ENCODE results near the gene MED27.

MED27 gene
- total RNA-seq: 14.7 to 35.5 (median 23.5) reads per million in 9 experiments

GRCh38 chr9:132079391-132080091 is at the start of gene MED27:
MED27 (minus strand) TSS chr9:132079867; CDS start chr9:132079844, 23 bp downstream.
- Mint-ChIP-seq H3K27me3 (peaks cover 1 to 3% of the 10 kb centered on the region in 2 donors), H3K36me3 (ENCODE audit: insufficient read depth) (peaks cover 36% of the 10 kb centered on the region), H3K4me3 (peak within 1 kb of the TSS; percentile 88 to 97), H3K9me3 (no peaks in the 10 kb centered on the region), H3K4me1 (ENCODE audit: low read depth in 2 of 2) (peaks cover 27 to 42% of the 10 kb centered on the region in 2 donors), H3K27ac (peak within 1 kb of the TSS; percentile 93 to 94)
- peak; percentile 98 for ATAC-seq (replicated peaks)
- peak; percentile 92 to 96 (median 93) for DNase-seq

GRCh38 chr9:132127888-132128534 is 48.3 kb upstream of the MED27 start:
- H3K9me3 Mint-ChIP-seq: no peaks in the 10 kb centered on the region
- peaks cover 76 to 83% of the 10 kb centered on the region in 2 donors for H3K27me3 Mint-ChIP-seq
- ATAC-seq (replicated peaks): no peak
- no peak for DNase-seq
- H3K36me3 Mint-ChIP-seq (ENCODE audit: insufficient read depth): no peaks in the 10 kb centered on the region
- no peak overlapping the region for H3K27ac Mint-ChIP-seq
- H3K4me1 Mint-ChIP-seq (ENCODE audit: low read depth in 2 of 2): peaks cover 8 to 14% of the 10 kb centered on the region in 2 donors
- H3K4me3 Mint-ChIP-seq: no peak overlapping the region

- Mint-ChIP-seq H3K4me1 (ENCODE audit: low read depth in 2 of 2) (peaks cover 8 to 14% of the 10 kb centered on the region in 2 donors), H3K36me3 (ENCODE audit: insufficient read depth) (no peaks in the 10 kb centered on the region), H3K27me3 (peaks cover 63 to 74% of the 10 kb centered on the region in 2 donors), H3K27ac (peak overlapping the region in 1 of 2 donors; percentile 29), H3K9me3 (no peaks in the 10 kb centered on the region), H3K4me3 (peak overlapping the region; percentile 69 to 71)
- ATAC-seq (replicated peaks) (no peak), DNase-seq (no peak)
Measured at GRCh38 chr9:132126680-132127236, 47.1 kb upstream of the MED27 start.

GRCh38 chr9:132125944-132126679 is 46.4 kb upstream of the MED27 start:
- DNase-seq: no peak
- peaks cover 63 to 74% of the 10 kb centered on the region in 2 donors for H3K27me3 Mint-ChIP-seq

GRCh38 chr9:132125361-132125760 is 45.7 kb upstream of the MED27 start:
- Mint-ChIP-seq H3K4me1 (ENCODE audit: low read depth in 2 of 2) (peaks cover 8 to 14% of the 10 kb centered on the region in 2 donors), H3K4me3 (no peak overlapping the region), H3K27ac (no peak overlapping the region), H3K9me3 (no peaks in the 10 kb centered on the region), H3K36me3 (ENCODE audit: insufficient read depth) (no peaks in the 10 kb centered on the region), H3K27me3 (peaks cover 63 to 74% of the 10 kb centered on the region in 2 donors)
- DNase-seq (no peak), ATAC-seq (replicated peaks) (no peak)

More at GRCh38 chr9:132125944-132126679, 46.4 kb upstream of the MED27 start:
- no peaks in the 10 kb centered on the region for H3K36me3 Mint-ChIP-seq (ENCODE audit: insufficient read depth)
- peaks cover 8 to 14% of the 10 kb centered on the region in 2 donors for H3K4me1 Mint-ChIP-seq (ENCODE audit: low read depth in 2 of 2)
- H3K4me3 Mint-ChIP-seq: peak overlapping the region; percentile 69 to 71
- H3K27ac Mint-ChIP-seq: peak overlapping the region; percentile 16 to 29
- peak; percentile 54 for ATAC-seq (replicated peaks)
- no peaks in the 10 kb centered on the region for H3K9me3 Mint-ChIP-seq

- H3K36me3 Mint-ChIP-seq (ENCODE audit: insufficient read depth): no peaks in the 10 kb centered on the region
- no peaks in the 10 kb centered on the region for H3K9me3 Mint-ChIP-seq
- peaks cover 8 to 14% of the 10 kb centered on the region in 2 donors for H3K4me1 Mint-ChIP-seq (ENCODE audit: low read depth in 2 of 2)
- DNase-seq (no peak), ATAC-seq (replicated peaks) (no peak)
- H3K27me3 Mint-ChIP-seq: peaks cover 60 to 70% of the 10 kb centered on the region in 2 donors
- no peak overlapping the region for H3K4me3 Mint-ChIP-seq
- no peak overlapping the region for H3K27ac Mint-ChIP-seq
Measured at GRCh38 chr9:132124800-132125199, 45.1 kb upstream of the MED27 start.

GRCh38 chr9:132121021-132121420 is 41.4 kb upstream of the MED27 start:
- H3K4me3 Mint-ChIP-seq: no peak overlapping the region
- peaks cover 3 to 4% of the 10 kb centered on the region in 2 donors for H3K4me1 Mint-ChIP-seq (ENCODE audit: low read depth in 2 of 2)
- H3K27me3 Mint-ChIP-seq: peaks cover 59% of the 10 kb centered on the region in 2 donors
- H3K9me3 Mint-ChIP-seq: no peaks in the 10 kb centered on the region
- H3K36me3 Mint-ChIP-seq (ENCODE audit: insufficient read depth): no peaks in the 10 kb centered on the region
- ATAC-seq (replicated peaks) (no peak), DNase-seq (no peak)
- no peak overlapping the region for H3K27ac Mint-ChIP-seq

- Mint-ChIP-seq H3K27me3 (peaks cover 57 to 68% of the 10 kb centered on the region in 2 donors), H3K27ac (no peak overlapping the region)
- ATAC-seq (replicated peaks): no peak
Measured at GRCh38 chr9:132117694-132118093, 38.0 kb upstream of the MED27 start.

GRCh38 chr9:132116583-132116982 is 36.9 kb upstream of the MED27 start:
- DNase-seq (no peak), ATAC-seq (replicated peaks) (no peak)
- peaks cover 0 to 7% of the 10 kb centered on the region in 2 donors for H3K9me3 Mint-ChIP-seq
- peaks cover 66 to 74% of the 10 kb centered on the region in 2 donors for H3K27me3 Mint-ChIP-seq
- no peak overlapping the region for H3K27ac Mint-ChIP-seq
- H3K36me3 Mint-ChIP-seq (ENCODE audit: insufficient read depth): peaks cover 3% of the 10 kb centered on the region
- H3K4me3 Mint-ChIP-seq: no peak overlapping the region
- H3K4me1 Mint-ChIP-seq (ENCODE audit: low read depth in 2 of 2): no peaks in the 10 kb centered on the region

More at GRCh38 chr9:132117694-132118093, 38.0 kb upstream of the MED27 start:
- H3K4me3 Mint-ChIP-seq: no peak overlapping the region
- no peak for DNase-seq
- peaks cover 3% of the 10 kb centered on the region for H3K36me3 Mint-ChIP-seq (ENCODE audit: insufficient read depth)
- peaks cover 0 to 7% of the 10 kb centered on the region in 2 donors for H3K9me3 Mint-ChIP-seq
- H3K4me1 Mint-ChIP-seq (ENCODE audit: low read depth in 2 of 2): no peaks in the 10 kb centered on the region

- Mint-ChIP-seq H3K9me3 (peaks cover 0 to 7% of the 10 kb centered on the region in 2 donors), H3K27ac (no peak overlapping the region), H3K4me3 (no peak overlapping the region), H3K36me3 (ENCODE audit: insufficient read depth) (peaks cover 3% of the 10 kb centered on the region), H3K4me1 (ENCODE audit: low read depth in 2 of 2) (no peaks in the 10 kb centered on the region), H3K27me3 (peaks cover 71 to 80% of the 10 kb centered on the region in 2 donors)
- peak; percentile 40 for ATAC-seq (replicated peaks)
- DNase-seq: peak in 2 of 3 experiments; percentile 19 to 21
Measured at GRCh38 chr9:132114102-132114707, 34.5 kb upstream of the MED27 start.

GRCh38 chr9:132109291-132109690 is 29.6 kb upstream of the MED27 start:
- Mint-ChIP-seq H3K27me3 (peaks cover 50 to 79% of the 10 kb centered on the region in 2 donors), H3K4me1 (ENCODE audit: low read depth in 2 of 2) (no peaks in the 10 kb centered on the region), H3K4me3 (no peak overlapping the region), H3K36me3 (ENCODE audit: insufficient read depth) (peaks cover 3% of the 10 kb centered on the region), H3K27ac (no peak overlapping the region), H3K9me3 (peaks cover 0 to 5% of the 10 kb centered on the region in 2 donors)
- DNase-seq: no peak
- ATAC-seq (replicated peaks): no peak

- ATAC-seq (replicated peaks) (no peak), DNase-seq (no peak)
- Mint-ChIP-seq H3K4me1 (ENCODE audit: low read depth in 2 of 2) (no peaks in the 10 kb centered on the region), H3K27me3 (peaks cover 45 to 78% of the 10 kb centered on the region in 2 donors), H3K36me3 (ENCODE audit: insufficient read depth) (no peaks in the 10 kb centered on the region), H3K9me3 (no peaks in the 10 kb centered on the region), H3K27ac (no peak overlapping the region), H3K4me3 (no peak overlapping the region)
Measured at GRCh38 chr9:132108728-132109127, 29.1 kb upstream of the MED27 start.
